H1 (cell line): ENCODE data around the gene PRKCI.

Experiments
- CHD2 ChIP-seq: IDR thresholded peaks from 2 replicates; pipeline ENCODE4 v1.6.1; 2012; ENCODE audit warnings: low read length, improper control_type of control experiment
- CTCF ChIP-seq, 3 experiments: IDR thresholded peaks; 1 replicate in 2 of 3; 2 replicates in 1 of 3; pipeline versions ENCODE4 v1.5.1 to v1.6.1; 2011; ENCODE audit warnings: low read length in 3 of 3, mild to moderate bottlenecking in 3 of 3, inconsistent platforms in 2 of 3, low read depth in 1 of 3, moderate library complexity in 1 of 3; ENCODE audit not compliant: insufficient read depth in 1 of 3; ENCODE audit errors: control extremely low read depth in 1 of 3
- EP300 ChIP-seq, 2 experiments: IDR thresholded peaks; 1 replicate in 1 of 2; 2 replicates in 1 of 2; pipeline ENCODE4 v1.6.1; 2011 to 2012; ENCODE audit warnings: low read depth in 2 of 2, low read length in 2 of 2, mild to moderate bottlenecking in 2 of 2, borderline replicate concordance in 1 of 2, inconsistent platforms in 1 of 2, moderate library complexity in 1 of 2
- EZH2 ChIP-seq: fragments of 200-600 bp; sonication (generic); IDR thresholded peaks from 2 replicates; pipeline ENCODE4 v1.7.1; 2012; ENCODE audit warnings: low read depth, mild to moderate bottlenecking, moderate library complexity, low read length, inconsistent platforms; ENCODE audit not compliant: severe bottlenecking
- KDM1A ChIP-seq: fragments of 200-600, 300-600 bp; sonication (generic); IDR thresholded peaks from 2 replicates; pipeline ENCODE4 v1.7.1; 2016; ENCODE audit warnings: mild to moderate bottlenecking, low read length, borderline replicate concordance
- POLR2A ChIP-seq, 2 experiments: IDR thresholded peaks; 1 replicate in 1 of 2; 2 replicates in 1 of 2; pipeline ENCODE4 v1.6.1; 2011; ENCODE audit warnings: low read depth in 2 of 2, low read length in 2 of 2, mild to moderate bottlenecking in 2 of 2; ENCODE audit errors: control extremely low read depth in 1 of 2
- POLR2AphosphoS5 ChIP-seq: IDR thresholded peaks from 2 replicates; pipeline ENCODE4 v1.6.1; 2011; ENCODE audit warnings: low read depth, low read length
- RAD21 ChIP-seq, 2 experiments: IDR thresholded peaks in 1 of 2; conservative IDR thresholded peaks in 1 of 2; 2 replicates each; pipeline ENCODE4 v1.6.1; 2011; ENCODE audit warnings: low read depth in 2 of 2, low read length in 2 of 2, improper control_type of control experiment in 1 of 2, inconsistent platforms in 1 of 2, mild to moderate bottlenecking in 1 of 2, moderate library complexity in 1 of 2
- RFX5 ChIP-seq: IDR thresholded peaks from 2 replicates; pipeline ENCODE4 v1.6.1; 2011; ENCODE audit warnings: low read depth, low read length, improper control_type of control experiment, borderline replicate concordance
- RNF2 ChIP-seq: fragments of 200-900, 300-1000 bp; sonication (generic); IDR thresholded peaks from 2 replicates; pipeline ENCODE4 v1.7.1; 2016; ENCODE audit warnings: borderline replicate concordance, low read depth, mild to moderate bottlenecking, antibody characterized with exemption, low read length; ENCODE audit not compliant: poor library complexity, severe bottlenecking; ENCODE audit errors: missing control alignments
- SUZ12 ChIP-seq: fragments of 200-600 bp; sonication (generic); IDR thresholded peaks from 2 replicates; pipeline ENCODE4 v1.6.1; 2012; ENCODE audit warnings: mild to moderate bottlenecking, inconsistent platforms, low read length, moderate library complexity, mixed read lengths
- TEAD4 ChIP-seq: IDR thresholded peaks from 2 replicates; pipeline ENCODE4 v1.6.1; 2012; ENCODE audit warnings: low read depth, low read length, inconsistent platforms, mixed read lengths
- YY1 ChIP-seq: IDR thresholded peaks from 2 replicates; pipeline ENCODE4 v1.6.1; 2011; ENCODE audit warnings: low read depth, mild to moderate bottlenecking, low read length

GRCh38 chr3:170178651-170179050, 43.6 kb upstream of the PRKCI start:
- TF ChIP-seq CTCF (IDR thresholded peaks at IDR 0.05; ENCODE audit: control extremely low read depth in 1 of 3, insufficient read depth in 1 of 3, low read depth in 1 of 3, low read length in 3 of 3): no peak
- TF ChIP-seq CHD2: no peak
- no peak for TF ChIP-seq POLR2A (IDR thresholded peaks at IDR 0.05; ENCODE audit: control extremely low read depth in 1 of 2, low read depth in 2 of 2, low read length in 2 of 2)
- TF ChIP-seq KDM1A: no peak
- TF ChIP-seq SUZ12: no peak
- TF ChIP-seq RFX5: no peak
- no peak for TF ChIP-seq EP300 (IDR thresholded peaks at IDR 0.05; ENCODE audit: borderline replicate concordance in 1 of 2, low read depth in 2 of 2, low read length in 2 of 2)
- no peak for TF ChIP-seq EZH2
- no peak for TF ChIP-seq YY1
- TF ChIP-seq RAD21 (IDR thresholded peaks at IDR 0.05 in 1 of 2, conservative IDR thresholded peaks at IDR 0.05 in 1 of 2; ENCODE audit: low read depth in 2 of 2, low read length in 2 of 2): no peak
- no peak for TF ChIP-seq POLR2AphosphoS5
- TF ChIP-seq RNF2: no peak
- TF ChIP-seq TEAD4: no peak
